ENCODE data around the gene EEF2K. TPM values are rescaled to one million over a fixed set of nuclear protein-coding genes. Genes with fewer than 3 reads are reported as not detected.

The EEF2K gene
- total RNA-seq, 2 donors from 2014 or later: 58.2 to 75.1 TPM

- Histone ChIP-seq H3K36me3 (no peaks in the 10 kb centered on the region), H3K4me3 (no peak overlapping the region), H3K9me3 (no peaks in the 10 kb centered on the region), H3K4me1 (replicated peaks) (no peaks in the 10 kb centered on the region), H3K27me3 (replicated peaks; ENCODE audit: insufficient read depth) (no peaks in the 10 kb centered on the region), H3K27ac (peak overlapping the region; percentile 62 to 65)
- DNase-seq (ENCODE audit: low spot score): no peak
- TF ChIP-seq POLR2AphosphoS5 (IDR thresholded peaks at IDR 0.05) (no peak), POLR2A (IDR thresholded peaks at IDR 0.05) (no peak)
- TF ChIP-seq, protein P1, sequence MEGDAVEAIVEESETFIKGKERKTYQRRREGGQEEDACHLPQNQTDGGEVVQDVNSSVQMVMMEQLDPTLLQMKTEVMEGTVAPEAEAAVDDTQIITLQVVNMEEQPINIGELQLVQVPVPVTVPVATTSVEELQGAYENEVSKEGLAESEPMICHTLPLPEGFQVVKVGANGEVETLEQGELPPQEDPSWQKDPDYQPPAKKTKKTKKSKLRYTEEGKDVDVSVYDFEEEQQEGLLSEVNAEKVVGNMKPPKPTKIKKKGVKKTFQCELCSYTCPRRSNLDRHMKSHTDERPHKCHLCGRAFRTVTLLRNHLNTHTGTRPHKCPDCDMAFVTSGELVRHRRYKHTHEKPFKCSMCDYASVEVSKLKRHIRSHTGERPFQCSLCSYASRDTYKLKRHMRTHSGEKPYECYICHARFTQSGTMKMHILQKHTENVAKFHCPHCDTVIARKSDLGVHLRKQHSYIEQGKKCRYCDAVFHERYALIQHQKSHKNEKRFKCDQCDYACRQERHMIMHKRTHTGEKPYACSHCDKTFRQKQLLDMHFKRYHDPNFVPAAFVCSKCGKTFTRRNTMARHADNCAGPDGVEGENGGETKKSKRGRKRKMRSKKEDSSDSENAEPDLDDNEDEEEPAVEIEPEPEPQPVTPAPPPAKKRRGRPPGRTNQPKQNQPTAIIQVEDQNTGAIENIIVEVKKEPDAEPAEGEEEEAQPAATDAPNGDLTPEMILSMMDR (IDR thresholded peaks at IDR 0.05): no peak
- WGBS: 50% methylated on average over 11 of the region's 11 CpGs
- intact Hi-C loops (cut with DNase I): no loop called here
These were observed 14.0 kb downstream of the EEF2K start for GRCh38 chr16:22220069-22220440.

GRCh38 chr16:22220714-22221113, 14.6 kb downstream of the EEF2K start:
- no peak overlapping the region for H3K4me3 ChIP-seq
- no peaks in the 10 kb centered on the region for H3K4me1 ChIP-seq (replicated peaks)
- no peaks in the 10 kb centered on the region for H3K36me3 ChIP-seq
- TF ChIP-seq POLR2AphosphoS5 (IDR thresholded peaks at IDR 0.05): peak; percentile 17
- TF ChIP-seq, protein P1 (IDR thresholded peaks at IDR 0.05): no peak
- 50% methylated on average over 9 of the region's 9 CpGs for WGBS
- H3K27me3 ChIP-seq (replicated peaks; ENCODE audit: insufficient read depth): no peaks in the 10 kb centered on the region
- peak overlapping the region; percentile 62 to 65 for H3K27ac ChIP-seq
- peak; percentile 16 for DNase-seq (ENCODE audit: low spot score)
- no peaks in the 10 kb centered on the region for H3K9me3 ChIP-seq
- intact Hi-C loops (cut with DNase I): no loop called here

DNA sequence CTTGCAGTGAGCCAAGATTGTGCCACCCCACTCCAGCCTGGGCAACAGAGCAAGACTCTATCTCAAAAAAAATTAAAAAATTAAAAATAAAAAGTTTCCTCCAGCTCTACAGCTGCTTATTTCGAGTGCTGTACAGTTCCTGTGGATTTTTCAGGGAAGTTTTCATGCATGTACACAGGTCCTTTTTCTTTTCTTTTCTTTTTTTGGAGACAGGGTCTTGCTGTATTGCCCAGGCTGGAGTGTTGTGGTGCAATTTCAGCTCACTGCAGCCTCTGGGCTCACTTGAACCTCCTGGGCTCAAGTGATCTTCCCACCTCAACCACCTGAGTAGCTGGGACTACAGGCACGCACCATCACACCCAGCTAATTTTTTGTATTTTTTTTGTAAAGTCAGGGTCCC, 15.9 kb downstream of the EEF2K start:
- Histone ChIP-seq H3K27me3 (replicated peaks; ENCODE audit: insufficient read depth) (no peaks in the 10 kb centered on the region), H3K4me3 (no peak overlapping the region), H3K9me3 (no peaks in the 10 kb centered on the region), H3K4me1 (replicated peaks) (no peaks in the 10 kb centered on the region), H3K36me3 (no peaks in the 10 kb centered on the region), H3K27ac (no peak overlapping the region)
- 95% methylated on average over 2 of the region's 2 CpGs for WGBS
- TF ChIP-seq POLR2AphosphoS5 (IDR thresholded peaks at IDR 0.05) (no peak), POLR2A (IDR thresholded peaks at IDR 0.05) (no peak)
- TF ChIP-seq, protein P1 (IDR thresholded peaks at IDR 0.05): no peak
- intact Hi-C loops (cut with DNase I): no loop called here
- DNase-seq (ENCODE audit: low spot score): no peak

- Histone ChIP-seq H3K27me3 (replicated peaks; ENCODE audit: insufficient read depth) (no peaks in the 10 kb centered on the region), H3K27ac (peak overlapping the region; percentile 16 to 61), H3K4me3 (no peak overlapping the region), H3K36me3 (no peaks in the 10 kb centered on the region), H3K9me3 (no peaks in the 10 kb centered on the region), H3K4me1 (replicated peaks) (no peaks in the 10 kb centered on the region)
- WGBS: 83% methylated on average over 1 of the region's 1 CpG
- intact Hi-C loops (cut with DNase I): no loop called here
- no peak for DNase-seq (ENCODE audit: low spot score)
- no peak for TF ChIP-seq POLR2A (IDR thresholded peaks at IDR 0.05)
- TF ChIP-seq POLR2AphosphoS5 (IDR thresholded peaks at IDR 0.05): no peak
- TF ChIP-seq, protein P1 (IDR thresholded peaks at IDR 0.05): no peak
These were observed 16.9 kb downstream of the EEF2K start for GRCh38 chr16:22222998-22223397.

DNA sequence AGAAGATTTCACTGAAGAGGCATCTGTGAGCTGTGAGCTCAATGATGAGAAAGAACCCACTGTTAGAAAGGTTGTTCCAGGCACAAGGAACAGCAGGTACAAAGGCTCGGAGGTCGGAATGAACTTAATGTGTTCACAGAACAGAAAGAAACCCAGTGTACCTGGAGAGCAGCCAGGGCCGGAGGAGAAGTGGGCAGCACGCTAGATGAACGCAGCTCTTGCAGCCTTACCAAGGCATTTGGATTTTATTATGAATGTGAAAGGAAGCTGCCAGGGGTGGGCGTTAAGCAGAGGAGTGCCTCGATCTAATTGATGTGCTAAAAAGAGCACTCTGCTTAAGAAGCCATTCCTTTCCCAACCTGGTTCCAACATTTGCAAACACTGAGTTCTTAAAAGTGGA, 19.0 kb downstream of the EEF2K start:
- H3K27ac ChIP-seq: peak overlapping the region; percentile 61 to 66
- WGBS: 39% methylated on average over 7 of the region's 7 CpGs

More for the DNA sequence above, 19.0 kb downstream of the EEF2K start:
- Histone ChIP-seq H3K36me3 (no peaks in the 10 kb centered on the region), H3K4me1 (replicated peaks) (no peaks in the 10 kb centered on the region), H3K27me3 (replicated peaks; ENCODE audit: insufficient read depth) (no peaks in the 10 kb centered on the region), H3K4me3 (no peak overlapping the region), H3K9me3 (no peaks in the 10 kb centered on the region)
- peak; percentile 34 for DNase-seq (ENCODE audit: low spot score)
- TF ChIP-seq POLR2AphosphoS5 (IDR thresholded peaks at IDR 0.05): peak; percentile 62
- TF ChIP-seq, protein P1 (IDR thresholded peaks at IDR 0.05): no peak
- no peak for TF ChIP-seq POLR2A (IDR thresholded peaks at IDR 0.05)
- intact Hi-C loops (cut with DNase I): no loop called here

Data from prostate gland (tissue), 2 donors.